HG02870 (cell line): Measurements from ENCODE around the gene COX4I1.

Source experiments
- ATAC-seq: cut with Tn5 transposase; IDR thresholded peaks from one replicate; pipeline ENCODE4 v1.9.1; 2021; ENCODE audit warnings: mild to moderate bottlenecking, moderate library complexity; ENCODE audit not compliant: unreplicated experiment

Gene COX4I1

DNA sequence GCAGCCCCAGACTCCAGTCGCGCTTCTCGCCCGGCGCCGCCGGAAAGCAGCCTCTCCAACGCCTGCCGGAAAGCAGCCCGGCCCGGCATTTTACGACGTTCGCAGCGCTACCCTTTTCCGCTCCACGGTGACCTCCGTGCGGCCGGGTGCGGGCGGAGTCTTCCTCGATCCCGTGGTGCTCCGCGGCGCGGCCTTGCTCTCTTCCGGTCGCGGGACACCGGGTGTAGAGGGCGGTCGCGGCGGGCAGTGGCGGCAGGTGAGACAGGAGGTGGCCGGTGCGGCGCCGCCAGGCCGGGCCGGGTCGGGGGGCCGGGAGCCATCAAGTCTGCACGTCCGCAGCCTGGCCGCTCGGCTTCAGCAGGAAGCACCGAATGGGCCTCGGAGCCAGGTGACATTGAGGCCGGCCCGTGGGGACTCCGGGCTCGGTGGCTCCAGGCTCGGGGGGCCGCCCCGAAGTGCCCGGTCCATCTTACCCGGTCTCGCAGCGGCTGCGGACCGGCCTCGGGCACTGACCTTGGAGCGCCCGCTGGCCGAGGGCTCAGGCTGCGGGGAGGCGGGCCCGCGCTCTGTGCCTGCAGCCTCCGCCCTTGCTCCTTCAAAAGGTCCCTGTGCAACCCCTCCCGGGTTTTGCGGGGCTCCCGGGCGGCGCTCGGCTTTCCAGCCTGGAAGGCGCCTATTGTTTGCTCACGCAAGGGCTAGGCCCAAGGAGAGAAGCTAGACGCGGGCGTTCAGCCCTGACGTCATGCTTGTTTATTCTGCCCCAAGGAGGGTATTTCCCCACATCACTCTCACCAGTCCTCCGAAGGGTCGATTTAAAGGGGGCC, at the start of gene COX4I1, which contains the start of gene EMC8:
TSS of gene COX4I1 (plus strand) at position 199 of the 824 bp plus-strand sequence. CDS start 1,511 bp downstream, outside the sequence.
TSS of gene EMC8 (minus strand) at position 48 of the 824 bp plus-strand sequence. CDS start 249 bp downstream, outside the sequence.
- ATAC-seq = peak; percentile 72

DNA sequence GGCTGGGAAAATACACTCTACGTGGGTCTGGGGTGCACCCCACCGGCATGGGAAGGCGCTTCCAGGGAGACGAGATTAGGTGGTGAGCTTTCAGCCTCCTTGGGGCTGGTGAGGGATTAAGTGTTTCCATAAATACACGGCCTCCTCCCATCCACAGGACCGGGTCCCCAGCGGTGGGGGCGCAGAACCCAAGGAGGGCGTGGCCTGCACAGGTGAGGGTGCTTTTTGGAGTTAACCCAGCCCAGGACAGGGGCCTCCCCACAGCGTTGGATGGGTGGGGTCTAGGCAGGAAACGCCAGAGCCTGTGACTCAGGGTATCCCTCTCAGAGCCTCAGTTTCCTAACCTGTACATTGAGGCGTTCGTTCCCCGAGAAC, 49.7 kb upstream of the COX4I1 start:
- ATAC-seq = no peak

GRCh38 chr16:85750146-85750826, 49.2 kb upstream of the COX4I1 start:
- ATAC-seq = no peak

GRCh38 chr16:85750827-85751697, 48.4 kb upstream of the COX4I1 start, which contains the start of gene C16orf74:
Gene C16orf74, minus strand, starts transcription at chr16:85751096. Its CDS starts 15,879 bp downstream, at chr16:85735217.
- ATAC-seq = no peak

DNA sequence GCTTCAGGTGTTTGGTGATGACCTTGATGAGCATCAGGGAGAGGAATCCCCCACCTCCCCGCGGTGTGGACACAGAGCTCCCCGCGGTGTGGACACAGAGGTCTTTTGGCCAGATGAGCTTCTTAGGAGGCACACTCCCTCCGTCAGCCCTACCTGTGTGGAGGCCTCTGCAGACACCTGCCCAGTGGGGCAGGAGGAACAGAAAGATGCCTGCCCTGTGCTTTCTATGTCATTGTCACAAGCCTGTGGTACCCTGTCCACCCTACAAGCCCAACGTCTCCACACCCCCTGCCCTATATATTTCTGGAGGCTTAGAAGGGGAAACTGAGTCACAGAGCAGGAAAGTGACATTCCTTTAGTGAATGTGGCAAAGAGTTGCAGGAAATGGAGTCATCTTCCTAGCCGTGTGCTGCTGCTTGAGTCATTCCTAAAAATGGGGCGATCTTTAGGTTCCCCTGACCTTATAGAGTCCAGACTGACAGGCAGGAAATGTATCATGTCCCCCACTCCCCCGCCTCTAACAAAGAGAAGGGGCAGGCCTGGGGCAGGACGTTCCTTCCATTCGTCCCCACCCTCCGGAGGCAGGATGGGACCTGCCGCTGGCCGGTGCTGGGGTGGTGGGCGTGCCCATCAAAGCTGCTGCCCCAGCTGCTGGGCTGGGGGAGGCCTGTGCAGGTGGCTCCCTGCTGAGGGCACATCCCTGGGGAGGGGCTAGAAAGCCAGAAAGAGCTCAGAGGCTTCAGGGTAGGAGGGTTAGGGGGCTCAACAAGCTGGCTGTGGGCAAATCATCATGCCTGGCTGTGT, 47.6 kb upstream of the COX4I1 start:
- ATAC-seq = no peak

GRCh38 chr16:85752511-85753420, 46.7 kb upstream of the COX4I1 start:
- ATAC-seq = no peak

- ATAC-seq = no peak
Measured at GRCh38 chr16:85753559-85753958, 45.9 kb upstream of the COX4I1 start.

- ATAC-seq = no peak
Measured at GRCh38 chr16:85753976-85754375, 45.5 kb upstream of the COX4I1 start.

DNA sequence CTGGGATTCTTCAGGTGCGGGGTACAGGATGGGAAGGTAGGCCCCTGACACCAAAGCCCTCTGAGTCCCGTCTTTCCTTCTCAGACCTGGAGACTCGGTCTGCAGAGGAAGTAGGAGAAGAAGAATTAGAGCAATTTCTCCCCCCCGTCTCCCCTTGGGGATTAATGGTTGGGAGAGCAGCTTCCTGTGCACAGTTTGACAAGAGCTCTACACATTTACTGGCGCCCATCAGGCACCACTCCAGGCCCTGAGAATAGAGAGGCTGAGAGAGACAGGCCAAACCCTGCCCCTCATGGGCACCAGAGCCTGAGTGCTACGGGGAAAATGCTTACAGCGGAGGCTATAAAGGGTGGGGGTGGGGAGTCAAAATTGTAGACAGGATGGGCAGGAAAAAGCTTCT, 45.1 kb upstream of the COX4I1 start:
- ATAC-seq = no peak

GRCh38 chr16:85755929-85756768, 43.3 kb upstream of the COX4I1 start:
- ATAC-seq = peak; percentile 54

- peak; percentile 34 for ATAC-seq
Measured at GRCh38 chr16:85757341-85757822, 42.1 kb upstream of the COX4I1 start.

GRCh38 chr16:85759136-85759535, 40.4 kb upstream of the COX4I1 start:
- ATAC-seq = no peak

DNA sequence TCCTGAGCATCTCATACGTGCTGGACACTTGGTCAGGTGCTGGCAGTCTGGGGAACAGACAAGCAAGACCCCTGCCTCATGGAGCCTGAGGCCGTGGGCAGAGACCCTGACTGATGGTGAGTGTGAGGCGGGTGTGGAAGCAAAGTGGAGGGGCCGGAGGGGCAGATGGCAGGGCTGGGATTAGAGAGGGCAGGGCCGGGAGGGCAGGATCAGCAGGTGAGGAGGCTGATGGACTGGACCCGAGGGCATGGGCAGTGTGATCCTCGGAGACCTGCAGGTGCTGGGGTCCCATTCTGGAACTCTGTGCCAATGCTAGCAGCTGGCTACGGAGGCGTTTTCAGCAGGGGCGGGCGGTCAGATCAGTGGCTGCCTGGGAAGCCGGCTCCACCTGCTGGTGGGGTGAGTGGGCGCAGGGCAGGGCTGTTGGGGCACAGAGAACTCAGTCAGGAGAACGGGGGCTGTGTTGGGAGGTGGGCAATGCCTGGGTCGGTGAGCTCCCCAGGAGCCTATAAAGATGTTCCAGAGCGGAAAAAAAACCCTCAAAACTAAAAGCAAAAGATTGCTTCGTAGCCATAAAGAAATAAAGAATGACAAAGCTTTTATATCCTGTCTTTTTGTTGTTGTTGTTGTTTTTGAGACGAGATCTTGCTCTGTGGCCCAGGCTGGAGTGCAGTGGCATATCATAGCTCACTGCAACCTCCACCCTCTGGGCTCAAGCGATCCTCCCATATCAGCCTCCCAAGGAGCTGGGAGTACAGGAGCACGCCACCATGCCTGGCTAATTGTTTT, 39.7 kb upstream of the COX4I1 start:
- ATAC-seq = no peak

- no peak for ATAC-seq
Measured at GRCh38 chr16:85761861-85762260, 37.6 kb upstream of the COX4I1 start.

- ATAC-seq = no peak
Measured at GRCh38 chr16:85762970-85763369, 36.5 kb upstream of the COX4I1 start.

DNA sequence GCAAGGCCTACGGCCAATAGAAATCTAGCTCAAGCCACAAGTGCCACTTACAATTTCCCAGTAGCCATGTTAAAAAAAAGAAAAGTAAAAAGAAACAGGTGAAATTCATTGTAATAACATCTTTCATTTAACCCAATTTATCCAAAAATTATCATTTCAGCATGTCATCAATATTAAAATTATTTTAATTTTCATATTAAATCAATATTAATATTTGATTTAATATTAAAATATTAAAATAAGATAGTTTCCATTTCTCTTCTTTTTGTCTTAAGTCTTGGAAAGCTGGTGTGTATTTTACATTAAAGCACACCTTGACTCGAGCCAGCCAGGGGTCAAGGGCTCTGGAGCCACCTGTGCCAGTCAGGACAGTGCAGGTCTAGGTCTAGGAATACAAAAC, 35.9 kb upstream of the COX4I1 start:
- no peak for ATAC-seq

DNA sequence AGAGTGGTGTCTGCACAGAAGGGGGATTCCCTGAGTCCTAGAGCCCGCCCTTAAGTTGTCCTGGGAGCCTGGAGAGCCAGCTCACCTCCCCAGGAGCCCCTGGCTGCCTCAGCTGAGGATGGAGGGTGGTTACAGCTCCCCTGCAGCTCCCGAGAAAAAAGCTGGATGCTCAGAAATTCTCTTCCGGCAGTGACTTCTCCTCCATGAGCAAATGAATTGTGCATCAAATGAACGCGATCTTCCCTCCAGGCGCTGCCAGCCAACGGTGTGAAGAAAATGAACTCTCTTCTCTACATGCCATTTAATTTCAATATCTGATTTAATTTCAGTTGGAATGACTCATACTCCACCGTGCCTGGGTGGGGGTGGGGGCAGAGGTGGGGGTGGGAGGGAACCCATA, 34.3 kb upstream of the COX4I1 start:
- ATAC-seq = no peak
